Fibroblast of mammary gland (primary cell): ENCODE measurements around the gene SOX2.

ENCODE experiments used
- DNase-seq: peaks from one replicate; pipeline ENCODE4 v3.0.0-alpha.2; 2010; ENCODE audit warnings: low read depth
- H3K4me3 ChIP-seq: 2 replicates; pipeline ENCODE4 v1.5.1; 2011; ENCODE audit warnings: low read depth, mild to moderate bottlenecking, low read length, moderate library complexity; ENCODE audit not compliant: control insufficient read depth
- TF ChIP-seq, protein P1 (sequence below): conservative IDR thresholded peaks from 2 replicates; pipeline ENCODE4 v1.5.1; 2011; ENCODE audit warnings: low read depth, low read length, inconsistent platforms; ENCODE audit not compliant: control insufficient read depth, insufficient read depth

Gene SOX2

DNA sequence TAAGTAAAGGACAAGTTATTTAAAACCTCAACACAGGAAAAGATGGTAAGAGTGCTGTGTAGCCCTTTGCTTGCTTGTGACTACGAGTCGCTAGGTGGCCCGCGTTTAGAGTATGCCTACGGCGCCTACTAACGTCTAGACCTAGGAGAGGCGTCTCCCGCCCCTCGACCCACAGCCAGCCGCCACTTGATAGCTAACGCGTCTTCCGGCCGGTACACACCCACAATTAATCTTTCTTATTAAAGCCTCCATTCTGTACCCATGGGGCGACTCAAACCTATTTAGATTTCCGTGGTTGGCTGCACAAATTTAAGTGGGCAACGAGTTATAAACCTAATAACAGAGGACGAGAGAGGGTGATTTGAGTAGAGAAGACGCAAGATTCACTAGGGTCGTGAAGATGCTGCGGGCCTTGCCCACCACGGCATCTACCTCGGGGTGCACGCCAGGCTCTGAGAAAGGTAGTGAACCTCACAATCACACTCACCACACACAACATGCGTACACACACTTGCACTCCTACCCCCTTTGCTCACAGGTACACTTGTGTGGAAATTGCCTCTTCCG, 12.0 kb downstream of the SOX2 start:
- TF ChIP-seq, protein P1, sequence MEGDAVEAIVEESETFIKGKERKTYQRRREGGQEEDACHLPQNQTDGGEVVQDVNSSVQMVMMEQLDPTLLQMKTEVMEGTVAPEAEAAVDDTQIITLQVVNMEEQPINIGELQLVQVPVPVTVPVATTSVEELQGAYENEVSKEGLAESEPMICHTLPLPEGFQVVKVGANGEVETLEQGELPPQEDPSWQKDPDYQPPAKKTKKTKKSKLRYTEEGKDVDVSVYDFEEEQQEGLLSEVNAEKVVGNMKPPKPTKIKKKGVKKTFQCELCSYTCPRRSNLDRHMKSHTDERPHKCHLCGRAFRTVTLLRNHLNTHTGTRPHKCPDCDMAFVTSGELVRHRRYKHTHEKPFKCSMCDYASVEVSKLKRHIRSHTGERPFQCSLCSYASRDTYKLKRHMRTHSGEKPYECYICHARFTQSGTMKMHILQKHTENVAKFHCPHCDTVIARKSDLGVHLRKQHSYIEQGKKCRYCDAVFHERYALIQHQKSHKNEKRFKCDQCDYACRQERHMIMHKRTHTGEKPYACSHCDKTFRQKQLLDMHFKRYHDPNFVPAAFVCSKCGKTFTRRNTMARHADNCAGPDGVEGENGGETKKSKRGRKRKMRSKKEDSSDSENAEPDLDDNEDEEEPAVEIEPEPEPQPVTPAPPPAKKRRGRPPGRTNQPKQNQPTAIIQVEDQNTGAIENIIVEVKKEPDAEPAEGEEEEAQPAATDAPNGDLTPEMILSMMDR, result no peak
- DNase-seq, result no peak
- no peak overlapping the region for H3K4me3 ChIP-seq

DNA sequence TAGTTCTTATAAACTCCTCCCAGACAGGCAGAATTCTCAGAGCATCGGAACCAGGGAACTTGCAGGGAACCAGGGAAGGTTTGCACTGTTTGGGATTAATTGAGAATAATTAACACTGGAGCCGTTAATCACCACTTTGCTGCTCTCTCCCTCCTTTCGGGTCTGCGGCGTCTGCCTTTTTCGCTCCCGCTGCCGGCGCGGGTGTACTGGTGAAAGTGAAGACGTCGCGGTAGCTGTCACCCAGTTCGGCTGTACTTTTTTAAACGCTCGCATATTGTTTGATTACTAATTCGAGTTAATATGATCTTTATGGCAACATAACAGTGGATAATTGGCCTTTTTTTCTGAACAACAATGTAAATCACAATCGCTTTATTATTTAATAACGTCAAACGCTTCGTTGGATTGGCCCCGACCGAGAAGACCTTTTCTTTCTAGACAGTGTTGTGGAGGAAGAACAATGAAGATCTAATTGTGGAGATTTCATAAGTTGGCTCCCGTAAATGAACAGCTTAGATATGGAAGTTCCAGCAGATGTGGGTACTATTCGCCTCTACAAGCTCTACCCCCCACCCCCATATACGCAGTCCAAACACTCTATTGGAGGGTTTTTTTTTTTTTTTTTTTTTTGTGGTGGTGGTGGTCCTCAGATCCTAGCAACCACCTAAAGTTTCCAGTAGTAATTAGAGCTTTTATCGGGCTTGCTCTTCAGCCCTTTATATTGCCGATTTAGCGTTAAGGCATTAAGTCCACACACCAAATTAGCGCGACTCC, 12.7 kb downstream of the SOX2 start:
- H3K4me3 ChIP-seq, result no peak overlapping the region
- DNase-seq, result no peak
- TF ChIP-seq, protein P1, result no peak

DNA sequence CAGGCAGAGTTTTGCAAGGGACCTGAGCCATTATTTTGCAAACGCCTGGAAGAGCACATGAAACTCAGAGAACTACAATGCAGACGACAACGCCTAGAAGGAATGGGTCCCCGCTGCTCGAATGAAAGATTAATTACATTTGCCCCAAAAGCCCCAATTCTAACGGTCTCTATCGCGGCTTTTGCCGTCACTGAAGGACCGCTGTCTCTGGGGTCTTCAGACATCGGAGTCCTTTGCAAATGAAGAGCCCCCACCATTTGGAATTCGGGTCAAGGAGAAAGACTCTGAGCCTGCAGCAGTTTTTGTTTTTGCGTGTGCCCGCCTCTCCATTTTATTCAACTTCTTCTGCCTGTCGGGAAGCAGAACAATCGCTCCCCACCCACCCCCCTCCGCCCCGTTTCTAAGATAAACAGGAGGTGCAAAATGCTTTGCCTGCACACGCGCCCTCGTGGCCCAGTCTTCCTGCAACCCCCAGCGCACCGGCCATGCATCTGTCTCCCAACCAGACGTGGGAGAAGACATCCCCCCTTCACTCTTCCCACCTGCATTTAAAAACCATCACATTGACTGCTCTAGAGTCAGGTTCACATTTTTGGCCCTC, 13.5 kb downstream of the SOX2 start:
- TF ChIP-seq, protein P1, result no peak
- no peak overlapping the region for H3K4me3 ChIP-seq
- no peak for DNase-seq

DNA sequence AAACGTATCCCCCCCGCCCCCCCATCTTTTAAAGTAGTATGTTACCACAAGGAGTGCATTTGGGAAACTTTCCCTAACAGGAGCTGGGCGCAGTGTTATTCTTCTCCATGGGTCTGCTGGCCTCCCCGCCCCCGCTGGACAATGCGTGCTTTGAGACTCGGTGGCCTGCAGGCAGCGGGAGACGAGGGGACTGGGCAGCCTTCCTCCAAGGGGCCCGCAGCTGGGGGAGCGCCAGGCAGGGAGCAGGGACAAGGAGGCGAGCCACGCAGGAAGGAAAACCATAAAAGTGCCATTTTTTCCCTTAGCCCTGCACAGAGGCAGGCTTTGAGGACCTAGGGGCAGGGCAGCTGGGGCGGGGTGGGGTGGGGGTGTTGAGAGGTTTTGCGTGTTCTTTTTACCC, 14.1 kb downstream of the SOX2 start:
- no peak for DNase-seq
- H3K4me3 ChIP-seq, result no peak overlapping the region
- TF ChIP-seq, protein P1, result no peak

DNA sequence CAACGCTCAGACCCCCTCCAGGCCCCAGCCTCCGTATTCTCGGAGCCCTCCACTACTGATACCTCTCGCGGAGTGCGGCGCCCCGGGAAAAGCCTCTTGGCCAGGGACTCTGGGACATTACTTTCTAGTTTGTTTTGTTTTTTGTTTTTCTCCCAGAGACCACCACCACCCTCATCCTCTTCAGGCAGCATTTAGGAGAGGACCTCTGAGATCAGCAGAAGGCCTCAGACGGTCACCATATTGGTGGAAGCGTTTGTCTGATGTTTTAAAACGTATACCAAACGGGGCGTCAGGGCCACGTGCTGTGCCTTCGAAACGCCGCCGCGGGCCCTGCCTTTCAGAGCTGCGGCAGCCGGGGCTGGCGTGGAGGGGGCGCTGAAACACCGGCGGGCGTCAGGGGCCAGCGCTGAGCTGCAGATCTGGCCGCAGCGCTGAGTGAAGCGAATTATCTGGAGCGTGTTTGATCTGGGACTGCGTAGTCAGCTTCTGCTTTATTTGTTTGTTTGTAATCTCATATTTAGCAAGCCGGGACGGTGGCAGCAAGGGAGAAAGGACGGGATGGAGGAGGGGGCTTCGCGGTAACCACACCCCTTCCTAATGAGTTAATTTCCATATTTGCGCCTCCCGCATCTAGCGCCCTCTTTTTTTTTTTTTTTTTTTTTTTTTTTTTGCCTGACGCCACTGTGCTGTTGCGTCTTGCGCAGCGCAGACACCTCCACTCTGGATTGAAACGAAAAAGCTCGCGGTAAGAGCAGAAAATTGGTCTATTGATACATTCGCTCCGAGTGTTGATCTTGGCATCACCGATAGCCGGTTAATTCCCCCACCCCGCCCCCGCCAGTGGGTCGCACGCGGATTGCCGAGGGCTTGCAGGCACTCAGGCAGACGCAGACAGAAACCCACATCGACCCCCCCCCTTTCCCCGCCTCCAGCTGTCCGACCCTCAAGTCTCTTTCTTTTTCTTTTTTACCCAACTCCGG, 14.9 kb downstream of the SOX2 start:
- TF ChIP-seq, protein P1, result no peak
- no peak for DNase-seq
- H3K4me3 ChIP-seq, result no peak overlapping the region

DNA sequence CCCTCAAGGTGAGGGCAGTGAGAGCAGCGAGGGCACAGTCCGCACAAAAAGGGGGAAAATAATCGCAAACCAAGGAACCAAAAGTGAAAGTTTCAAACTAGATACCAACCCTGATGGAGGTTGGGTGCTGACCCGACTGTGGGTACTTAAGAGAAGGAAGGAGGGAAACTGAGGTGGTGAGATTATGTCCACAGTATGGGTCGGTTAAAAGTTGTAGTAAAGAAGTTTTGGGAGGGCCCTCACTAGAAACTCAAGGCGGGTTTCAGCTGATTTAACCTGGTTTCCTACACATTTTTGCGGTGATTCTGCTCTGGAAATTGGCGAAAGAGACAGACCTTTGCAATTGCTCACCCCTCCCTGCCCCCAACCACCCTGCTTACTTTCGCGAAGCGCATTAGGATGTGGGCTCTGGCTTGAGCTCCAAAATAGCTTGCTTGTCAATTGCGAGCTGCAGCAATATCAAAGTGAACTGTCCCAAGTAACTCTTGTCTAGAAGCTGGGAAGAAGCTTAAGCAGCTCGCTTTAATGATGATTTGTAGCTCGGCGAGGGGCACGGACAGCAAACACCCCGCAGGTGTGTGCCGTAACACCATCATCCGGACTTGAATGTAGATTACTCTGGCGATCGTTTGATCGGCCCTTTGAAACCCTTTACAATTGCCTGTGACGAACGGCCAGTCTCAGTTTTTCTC, 15.8 kb downstream of the SOX2 start:
- TF ChIP-seq, protein P1, result no peak
- DNase-seq, result no peak
- H3K4me3 ChIP-seq, result no peak overlapping the region
